Measurements from ENCODE around the gene HHAT. TPM values are rescaled to one million over a fixed set of nuclear protein-coding genes. Genes with fewer than 3 reads are reported as not detected.

HHAT gene
- total RNA-seq, 4 donors from 2014 or later = 4.6 to 8.8 (median 6.7) TPM

DNA sequence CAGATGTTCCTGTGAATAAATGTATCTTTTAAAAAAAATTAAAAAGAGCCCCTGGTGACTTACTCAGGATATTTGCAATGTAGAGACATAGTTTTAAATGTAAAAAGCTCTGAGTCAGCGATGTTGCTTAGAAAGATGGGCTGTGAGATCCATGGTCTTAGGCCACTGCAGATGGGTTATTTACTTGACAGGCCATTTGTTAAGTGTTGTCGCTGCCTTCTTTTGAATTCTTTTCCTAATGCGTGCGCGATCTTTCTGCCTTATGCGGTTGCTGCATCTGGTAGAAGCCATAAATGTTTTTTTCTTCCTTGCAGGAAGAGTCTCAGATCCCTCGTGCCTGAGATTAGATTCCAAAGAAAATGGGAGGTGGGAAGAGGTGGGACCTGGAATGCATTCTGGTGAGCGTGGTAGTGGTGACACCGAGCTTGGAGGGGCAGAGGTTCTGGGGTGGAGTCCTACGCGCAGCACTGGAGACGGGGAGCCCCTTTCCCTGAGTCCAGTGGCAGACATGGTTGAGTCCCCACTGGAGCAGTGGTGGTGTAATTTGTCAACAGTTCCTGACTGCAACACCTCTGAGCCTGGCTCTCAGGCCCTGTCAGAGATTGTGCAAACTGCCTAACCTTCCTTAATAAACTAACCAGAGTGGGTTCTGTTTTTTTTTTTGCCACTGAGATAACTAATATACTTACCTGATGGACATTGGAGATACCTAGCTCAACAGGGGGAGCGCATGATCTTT, 197.2 kb downstream of the HHAT start:
- no peak for DNase-seq (ENCODE audit: low spot score in 2 of 2)
- intact Hi-C loops (cut with DNase I; ENCODE audit: low total_unique reads) = no loop called here
- 88 to 92% methylated on average over 13 of the region's 13 CpGs for WGBS, 2 donors
- H3K4me3 ChIP-seq (ENCODE audit: low read depth, poor library complexity, severe bottlenecking) = no peak overlapping the region
- TF ChIP-seq POLR2A (IDR thresholded peaks at IDR 0.05) = no peak

DNA sequence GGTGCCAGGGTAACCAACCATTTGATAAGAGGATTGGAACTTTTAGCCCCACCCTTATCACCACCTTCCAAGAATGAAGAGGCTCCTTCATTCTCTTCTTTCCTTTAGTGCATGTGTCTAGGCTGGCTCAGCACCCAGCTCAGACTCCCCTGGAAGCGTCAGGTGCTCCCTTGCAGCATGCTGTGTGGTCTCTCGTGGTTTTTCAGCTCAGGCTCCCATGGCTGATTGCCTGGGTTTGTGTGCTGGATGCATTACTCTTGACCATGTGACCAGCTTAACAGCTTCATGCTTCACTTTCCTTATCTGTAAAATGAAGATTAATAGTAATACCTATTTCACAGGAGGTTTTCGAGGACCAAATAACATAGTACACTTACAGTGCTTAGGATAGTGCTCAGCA, 198.4 kb downstream of the HHAT start:
- intact Hi-C loops (cut with DNase I; ENCODE audit: low total_unique reads) = no loop called here
- no peak for DNase-seq (ENCODE audit: low spot score in 2 of 2)
- H3K4me3 ChIP-seq (ENCODE audit: low read depth, poor library complexity, severe bottlenecking) = no peak overlapping the region
- no peak for TF ChIP-seq POLR2A (IDR thresholded peaks at IDR 0.05)
- TF ChIP-seq, protein P1, sequence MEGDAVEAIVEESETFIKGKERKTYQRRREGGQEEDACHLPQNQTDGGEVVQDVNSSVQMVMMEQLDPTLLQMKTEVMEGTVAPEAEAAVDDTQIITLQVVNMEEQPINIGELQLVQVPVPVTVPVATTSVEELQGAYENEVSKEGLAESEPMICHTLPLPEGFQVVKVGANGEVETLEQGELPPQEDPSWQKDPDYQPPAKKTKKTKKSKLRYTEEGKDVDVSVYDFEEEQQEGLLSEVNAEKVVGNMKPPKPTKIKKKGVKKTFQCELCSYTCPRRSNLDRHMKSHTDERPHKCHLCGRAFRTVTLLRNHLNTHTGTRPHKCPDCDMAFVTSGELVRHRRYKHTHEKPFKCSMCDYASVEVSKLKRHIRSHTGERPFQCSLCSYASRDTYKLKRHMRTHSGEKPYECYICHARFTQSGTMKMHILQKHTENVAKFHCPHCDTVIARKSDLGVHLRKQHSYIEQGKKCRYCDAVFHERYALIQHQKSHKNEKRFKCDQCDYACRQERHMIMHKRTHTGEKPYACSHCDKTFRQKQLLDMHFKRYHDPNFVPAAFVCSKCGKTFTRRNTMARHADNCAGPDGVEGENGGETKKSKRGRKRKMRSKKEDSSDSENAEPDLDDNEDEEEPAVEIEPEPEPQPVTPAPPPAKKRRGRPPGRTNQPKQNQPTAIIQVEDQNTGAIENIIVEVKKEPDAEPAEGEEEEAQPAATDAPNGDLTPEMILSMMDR (IDR thresholded peaks at IDR 0.05) = no peak
- 82 to 93% methylated on average over 3 of the region's 3 CpGs for WGBS, 2 donors

DNA sequence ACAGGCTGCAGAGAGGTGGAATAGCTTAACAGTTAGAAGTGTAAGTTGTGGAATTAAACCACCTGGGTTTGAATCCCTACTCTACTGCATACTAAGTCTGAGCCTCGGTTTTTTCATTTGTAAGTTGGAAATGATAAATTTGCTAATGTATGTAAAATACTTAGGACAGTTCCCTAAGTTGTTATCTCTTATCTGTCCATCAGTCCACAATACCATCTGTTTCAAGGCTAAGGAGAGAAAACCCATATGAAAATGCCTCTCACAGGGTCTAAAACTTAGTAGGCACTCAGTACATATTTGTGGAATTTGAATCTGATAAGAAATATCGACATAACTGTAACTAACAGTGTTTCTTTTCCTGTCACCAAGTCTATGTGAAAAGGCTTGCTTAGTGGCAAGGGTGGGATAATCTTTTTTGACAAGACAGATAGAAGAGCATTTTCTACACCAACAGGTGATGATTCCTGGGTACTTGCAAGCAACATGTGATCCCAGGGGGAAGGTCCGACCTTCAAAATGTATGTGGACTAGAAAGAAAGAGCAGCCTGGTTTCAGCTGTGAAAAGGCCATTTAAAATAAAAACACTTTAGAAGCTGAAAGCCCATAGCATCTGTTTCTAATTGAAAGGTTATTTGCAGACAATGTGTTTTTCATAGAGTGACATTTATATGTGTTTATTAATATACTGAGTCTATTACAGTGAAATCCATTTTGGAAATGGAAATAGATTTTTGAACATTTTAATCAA, 202.9 kb downstream of the HHAT start:
- H3K4me3 ChIP-seq (ENCODE audit: low read depth, poor library complexity, severe bottlenecking) = no peak overlapping the region
- TF ChIP-seq POLR2A (IDR thresholded peaks at IDR 0.05) = no peak
- TF ChIP-seq, protein P1 (IDR thresholded peaks at IDR 0.05) = no peak
- intact Hi-C loops (cut with DNase I; ENCODE audit: low total_unique reads) = no loop called here
- WGBS, 2 donors = 54 to 57% methylated on average over 3 of the region's 3 CpGs
- no peak for DNase-seq (ENCODE audit: low spot score in 2 of 2)

DNA sequence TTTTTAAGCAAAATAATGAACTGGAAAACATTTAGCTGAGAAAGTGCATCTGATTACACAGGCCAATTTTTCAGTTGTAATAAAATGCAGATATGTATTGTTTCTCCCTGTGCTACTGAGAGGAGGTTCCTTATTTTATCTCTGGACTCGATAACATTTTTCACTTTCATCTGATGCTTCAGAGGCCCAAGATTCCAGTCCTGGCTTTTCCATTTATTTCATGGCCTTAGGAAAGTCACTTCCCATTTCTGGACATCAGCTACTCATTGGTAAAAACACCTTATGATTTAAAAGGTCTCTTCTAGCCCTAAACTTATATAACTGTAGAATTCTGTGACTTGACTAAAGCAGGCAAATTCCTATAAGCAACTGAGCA, 203.5 kb downstream of the HHAT start:
- WGBS, 2 donors = 51 to 62% methylated on average over 1 of the region's 1 CpG
- DNase-seq (ENCODE audit: low spot score in 2 of 2) = no peak
- H3K4me3 ChIP-seq (ENCODE audit: low read depth, poor library complexity, severe bottlenecking) = no peak overlapping the region
- TF ChIP-seq, protein P1 (IDR thresholded peaks at IDR 0.05) = no peak
- no peak for TF ChIP-seq POLR2A (IDR thresholded peaks at IDR 0.05)
- intact Hi-C loops (cut with DNase I; ENCODE audit: low total_unique reads) = no loop called here

DNA sequence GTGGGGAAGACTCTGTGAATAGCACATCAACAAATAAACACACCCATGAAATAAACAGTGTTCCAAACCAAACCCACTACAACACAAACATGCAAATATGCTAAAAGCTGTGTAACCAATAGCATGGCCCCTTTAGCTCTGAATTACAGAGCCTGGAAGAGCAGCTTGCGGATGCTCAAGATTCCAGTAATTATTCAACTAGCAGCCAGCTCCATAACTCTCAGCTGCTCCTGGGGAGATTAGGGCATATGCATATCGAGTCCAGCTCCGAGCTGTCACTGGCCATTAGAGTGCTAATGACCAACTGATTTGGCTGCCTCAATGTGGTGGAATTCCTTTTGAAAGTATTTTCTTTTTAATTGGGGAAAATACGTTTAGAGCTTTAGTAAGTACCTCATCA, 207.1 kb downstream of the HHAT start:
- no peak for TF ChIP-seq POLR2A (IDR thresholded peaks at IDR 0.05)
- TF ChIP-seq, protein P1 (IDR thresholded peaks at IDR 0.05) = no peak
- intact Hi-C loops (cut with DNase I; ENCODE audit: low total_unique reads) = no loop called here
- WGBS, 2 donors = 72 to 77% methylated on average over 4 of the region's 4 CpGs
- no peak for DNase-seq (ENCODE audit: low spot score in 2 of 2)
- H3K4me3 ChIP-seq (ENCODE audit: low read depth, poor library complexity, severe bottlenecking) = no peak overlapping the region

DNA sequence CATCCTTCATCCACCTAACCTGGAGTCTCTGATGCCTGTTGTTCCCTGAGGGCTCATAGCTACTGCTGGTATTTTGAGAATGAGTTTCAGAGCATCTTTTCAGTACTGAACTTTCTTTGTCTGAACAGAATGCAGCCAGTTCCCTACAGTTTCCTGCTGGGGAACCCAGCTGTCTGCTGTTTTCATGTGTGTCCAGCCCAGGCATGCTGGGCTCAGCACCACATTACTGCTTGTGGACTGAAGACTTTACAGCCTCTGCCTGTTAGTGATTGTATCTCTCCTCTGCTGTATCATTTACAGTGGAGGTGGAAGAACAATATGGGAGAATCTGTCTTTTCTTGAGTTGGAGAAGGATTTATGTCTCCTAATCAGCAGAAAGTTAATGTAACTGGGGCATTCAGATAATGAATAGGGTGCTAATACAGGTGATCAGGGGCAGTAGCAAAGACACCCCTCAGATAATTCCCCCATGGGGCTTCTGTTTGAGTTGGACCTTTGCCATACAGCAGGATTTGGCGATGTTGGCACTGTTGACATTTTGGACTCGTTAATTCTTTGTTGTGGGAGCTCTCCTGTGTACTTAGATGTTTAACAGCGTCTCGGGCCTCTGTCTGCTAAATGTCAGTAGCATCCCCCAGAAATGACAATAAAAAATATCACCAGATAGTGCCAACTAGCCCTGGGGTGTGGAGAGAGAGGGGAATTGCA, 207.7 kb downstream of the HHAT start:
- TF ChIP-seq POLR2A (IDR thresholded peaks at IDR 0.05) = no peak
- TF ChIP-seq, protein P1 (IDR thresholded peaks at IDR 0.05) = no peak
- no peak for DNase-seq (ENCODE audit: low spot score in 2 of 2)
- WGBS, 2 donors = 54 to 77% methylated on average over 4 of the region's 4 CpGs
- no peak overlapping the region for H3K4me3 ChIP-seq (ENCODE audit: low read depth, poor library complexity, severe bottlenecking)
- intact Hi-C loops (cut with DNase I; ENCODE audit: low total_unique reads) = no loop called here

All from lower leg skin (tissue), 4 donors.